Measurements from ENCODE around the gene SKAP2.

SKAP2 gene

GRCh38 chr7:26691886-26692285 is 172.5 kb downstream of the SKAP2 start:
- DNase-seq = no peak

DNA sequence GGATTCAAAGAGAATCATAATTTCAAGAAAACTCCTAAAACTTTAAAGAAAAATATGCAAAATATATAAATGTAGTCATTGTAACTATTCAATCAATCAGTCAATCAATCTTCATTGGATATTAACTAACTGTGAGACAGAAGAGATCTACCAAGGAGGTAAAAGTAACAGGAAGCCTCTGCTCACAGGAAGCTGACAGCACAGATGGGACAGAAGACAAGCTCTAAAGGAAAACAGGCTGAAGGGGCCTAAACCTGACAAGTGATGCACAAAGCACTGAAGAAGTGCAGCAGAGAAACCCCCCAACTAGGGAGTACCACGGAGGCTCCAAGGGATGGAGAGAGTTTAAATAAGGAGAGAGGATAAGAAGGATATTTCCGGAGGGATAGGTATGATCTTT is 173.0 kb downstream of the SKAP2 start:
- no peak for DNase-seq

DNA sequence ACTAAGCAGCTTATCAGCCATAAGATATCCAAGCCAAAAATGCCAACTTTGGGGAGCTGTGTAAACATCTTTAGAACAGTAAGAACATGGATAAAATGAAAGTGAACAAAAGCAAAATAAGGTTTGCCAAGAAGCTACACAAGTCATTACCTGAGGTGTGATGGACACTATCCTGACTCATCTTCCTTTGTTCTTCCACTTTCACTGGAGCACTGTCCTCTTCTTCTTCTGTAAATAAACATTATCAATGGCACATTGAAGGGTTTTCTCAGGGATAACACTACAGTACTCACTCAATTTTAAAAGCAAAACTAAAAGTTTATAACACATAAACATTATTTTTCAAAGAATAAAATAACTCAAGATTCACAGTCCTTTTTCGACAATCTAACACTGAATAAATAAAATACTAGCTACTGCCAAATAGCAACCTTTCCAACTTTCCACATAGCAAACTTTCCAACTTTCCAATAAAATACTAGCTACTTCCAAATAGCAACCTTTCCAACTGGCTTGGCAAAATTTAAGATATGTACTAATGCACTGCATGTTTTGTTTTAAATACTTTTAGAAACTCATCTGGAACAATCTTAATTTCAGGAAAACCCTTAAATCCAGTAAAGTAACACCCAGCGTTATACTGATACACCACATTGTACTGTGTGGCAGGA is 174.1 kb downstream of the SKAP2 start:
- no peak for DNase-seq

GRCh38 chr7:26688936-26689506 is 175.4 kb downstream of the SKAP2 start:
- no peak for DNase-seq

GRCh38 chr7:26688388-26688787 is 176.0 kb downstream of the SKAP2 start:
- no peak for DNase-seq

GRCh38 chr7:26687032-26687431 is 177.4 kb downstream of the SKAP2 start:
- no peak for DNase-seq

- no peak for DNase-seq
Measured at GRCh38 chr7:26686448-26686981, 177.9 kb downstream of the SKAP2 start.

DNA sequence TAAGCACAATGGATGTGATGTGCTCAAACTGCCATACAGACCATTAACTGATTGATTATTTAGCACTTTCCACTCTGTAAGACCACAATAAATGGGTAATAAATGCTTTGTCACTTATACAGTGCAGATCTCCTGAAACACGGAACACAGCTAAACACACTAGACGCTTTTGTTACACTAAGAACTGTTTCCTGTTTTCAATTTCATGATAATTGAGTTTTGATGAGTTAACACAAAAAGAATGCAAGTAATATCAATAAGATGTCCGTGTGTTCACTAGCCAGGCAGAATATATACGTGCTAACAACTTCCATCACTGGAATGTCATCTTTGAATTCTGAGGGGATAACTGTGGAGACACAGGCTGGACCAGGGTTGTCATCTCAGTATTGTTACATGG is 178.8 kb downstream of the SKAP2 start:
- DNase-seq = no peak

- DNase-seq = no peak
Measured at GRCh38 chr7:26684447-26684846, 179.9 kb downstream of the SKAP2 start.

DNA sequence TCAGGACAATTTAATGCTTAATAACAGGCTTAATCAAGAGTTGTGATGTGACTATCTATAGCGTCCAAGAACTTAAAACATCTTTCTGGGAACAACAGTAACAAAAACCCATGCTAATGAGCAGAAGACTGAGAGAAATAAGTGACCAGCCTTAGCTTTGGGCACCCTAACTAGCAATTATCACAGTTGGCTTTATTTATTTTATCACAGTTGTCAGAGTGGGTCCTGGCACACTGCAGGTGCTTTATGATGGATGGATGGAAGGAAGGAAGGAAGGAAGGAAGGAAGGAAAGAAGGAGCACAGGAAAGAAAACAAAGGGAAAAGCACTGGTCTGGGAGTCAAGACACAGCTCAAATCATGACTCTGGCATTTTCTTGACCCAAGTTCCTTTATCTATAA is 181.1 kb downstream of the SKAP2 start:
- no peak for DNase-seq

- no peak for DNase-seq
Measured at GRCh38 chr7:26681819-26682418, 182.5 kb downstream of the SKAP2 start.

DNA sequence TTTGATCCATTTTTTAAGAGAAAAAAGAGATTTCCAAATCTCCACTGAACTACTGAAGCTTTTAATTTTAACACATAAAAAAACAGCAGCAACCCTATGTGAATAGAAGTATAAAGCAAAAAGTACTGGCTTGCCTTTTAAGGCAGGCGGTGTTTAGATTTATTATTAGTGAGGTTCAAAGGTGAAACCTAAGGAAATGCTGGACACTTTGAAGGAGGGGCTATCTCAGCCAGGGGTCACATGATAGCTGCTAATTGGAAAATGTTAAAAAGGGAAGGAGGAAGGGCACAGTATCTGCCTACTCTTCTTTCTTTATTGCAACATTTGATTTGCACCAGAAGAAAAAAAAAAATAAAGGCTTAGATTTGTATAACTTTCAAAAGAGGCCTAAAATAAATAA is 183.8 kb downstream of the SKAP2 start:
- DNase-seq = no peak

DNA sequence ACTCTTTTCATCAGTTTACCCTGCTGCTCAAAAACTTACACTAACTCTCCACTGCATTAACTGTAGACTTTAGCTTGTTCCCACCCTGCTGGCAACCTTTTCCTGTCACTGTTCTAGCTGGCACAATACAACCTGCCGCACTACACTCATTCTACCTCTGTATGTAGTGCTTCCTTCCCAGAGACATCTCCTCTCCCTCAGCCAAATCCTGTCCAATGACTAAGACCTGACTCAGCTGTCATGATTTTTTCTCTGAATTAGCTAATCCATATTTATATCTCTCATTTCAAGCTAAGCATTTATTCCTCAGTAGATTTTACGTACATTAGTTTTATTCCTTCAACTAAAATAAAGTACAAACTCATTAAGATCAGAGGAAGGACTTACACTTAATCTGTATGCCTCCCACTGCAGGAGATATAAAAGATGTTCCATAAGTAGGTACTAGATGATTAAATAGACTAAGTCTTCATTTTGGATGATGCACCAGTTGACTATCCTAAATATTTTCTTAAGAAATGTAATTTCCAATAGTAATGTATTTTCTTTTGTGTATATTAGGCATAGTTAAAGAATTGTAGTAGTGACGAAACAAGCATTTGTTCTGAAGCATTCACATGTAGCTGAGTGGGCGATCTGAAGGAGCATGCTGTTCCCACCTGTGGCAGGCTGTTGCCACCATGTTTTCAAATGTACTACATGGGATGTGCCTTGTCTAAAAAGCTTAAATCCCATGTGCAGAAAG is 189.1 kb downstream of the SKAP2 start:
- DNase-seq = no peak

DNA sequence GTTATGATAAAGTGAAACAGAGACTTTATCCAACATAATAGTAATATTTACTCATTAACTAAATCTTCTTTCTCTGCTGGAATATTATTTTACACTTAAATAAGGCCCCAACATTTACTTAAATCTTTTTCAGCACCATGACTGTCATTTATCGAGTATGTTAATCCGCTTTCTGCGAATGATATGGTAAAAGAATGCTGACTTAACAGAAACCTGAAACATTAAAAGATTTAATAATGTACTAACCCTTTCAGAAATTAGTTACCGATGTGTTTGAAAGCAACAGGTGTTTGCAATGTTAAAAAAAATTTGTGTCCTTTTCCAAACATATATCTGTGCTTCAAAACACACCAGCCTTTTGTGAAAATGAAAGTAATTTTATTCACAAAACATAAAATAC is 190.5 kb downstream of the SKAP2 start:
- DNase-seq = no peak

DNA sequence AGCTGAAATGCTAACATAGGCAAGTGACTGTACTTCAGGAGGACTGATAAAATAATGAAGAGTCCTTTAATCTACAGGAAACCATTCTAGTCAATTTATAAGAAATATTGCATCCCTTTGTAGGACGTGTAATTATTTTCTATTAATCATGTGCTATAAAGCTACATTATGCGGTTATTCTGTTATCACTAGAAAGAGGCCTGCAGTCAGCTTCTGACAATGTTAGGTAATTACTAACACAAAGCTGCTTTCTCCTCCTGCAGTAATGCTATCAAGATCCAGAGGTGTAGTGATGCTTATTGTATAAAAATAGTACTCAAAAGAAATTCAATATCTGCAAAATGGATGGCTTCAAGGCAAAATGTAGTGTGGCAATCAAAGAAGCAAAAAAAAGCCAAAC is 191.1 kb downstream of the SKAP2 start:
- no peak for DNase-seq

GRCh38 chr7:26670841-26671240 is 193.5 kb downstream of the SKAP2 start:
- no peak for DNase-seq

DNA sequence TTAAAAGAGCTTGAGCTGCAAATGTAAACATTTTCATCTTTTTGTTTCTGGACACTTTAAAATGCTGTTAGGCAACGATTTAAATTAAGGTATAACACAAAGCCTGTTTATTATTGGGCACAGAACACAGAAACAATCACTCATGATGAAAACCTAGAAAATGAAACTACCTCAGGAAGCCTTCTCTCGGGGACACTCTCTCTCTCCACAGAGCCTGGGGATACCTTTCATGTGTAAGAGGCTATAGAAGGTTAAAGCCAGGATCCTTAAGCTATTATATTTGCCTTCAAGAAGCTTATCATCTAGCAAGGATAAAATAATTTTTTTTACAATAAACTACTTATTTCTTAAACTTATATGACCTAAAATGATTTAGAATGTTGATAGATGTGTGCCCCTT is 194.1 kb downstream of the SKAP2 start:
- no peak for DNase-seq

DNA sequence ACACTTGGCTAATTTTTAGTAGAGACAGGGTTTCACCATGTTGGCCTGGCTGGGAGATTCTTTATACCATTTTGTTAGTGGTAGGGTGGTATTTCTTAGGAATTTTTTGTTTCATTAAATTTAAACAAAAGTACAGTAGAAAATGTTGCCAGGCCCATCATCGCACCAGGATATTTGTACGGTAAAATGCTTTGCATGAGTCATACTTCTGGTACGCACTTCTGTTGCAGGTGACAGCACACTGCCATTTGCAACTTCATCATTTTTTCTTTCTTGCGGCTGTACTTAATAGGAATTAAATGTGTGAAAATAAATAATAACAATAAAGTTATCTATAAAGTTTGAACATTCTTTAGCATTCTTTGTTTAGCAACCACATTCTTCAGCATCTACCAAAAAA is 195.6 kb downstream of the SKAP2 start:
- no peak for DNase-seq

- peak; percentile 94 for DNase-seq
Measured at GRCh38 chr7:26667514-26668133, 196.8 kb downstream of the SKAP2 start.

- no peak for DNase-seq
Measured at GRCh38 chr7:26664735-26665416, 199.5 kb downstream of the SKAP2 start.

GRCh38 chr7:26664274-26664673 is 200.1 kb downstream of the SKAP2 start:
- DNase-seq = no peak

DNA sequence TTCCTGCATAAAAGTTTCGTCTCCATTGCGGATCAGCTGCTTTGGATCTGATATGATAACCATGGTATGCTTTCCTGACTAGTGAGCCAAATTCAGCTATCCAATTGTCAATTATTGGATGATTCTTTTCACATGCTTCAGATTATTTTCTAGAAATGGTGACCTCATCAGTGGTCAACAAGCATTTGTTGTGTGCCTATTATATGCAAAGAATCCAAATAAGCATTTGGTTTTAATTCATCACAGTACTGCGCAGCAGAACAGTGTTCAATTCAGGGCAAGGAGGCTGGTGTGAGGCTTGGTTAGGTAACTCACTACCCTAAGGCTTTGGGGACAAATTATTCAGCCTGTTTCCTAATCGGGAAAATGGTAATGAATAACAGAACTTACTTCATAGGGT is 200.5 kb downstream of the SKAP2 start:
- DNase-seq = no peak

GRCh38 chr7:26662646-26663045 is 201.7 kb downstream of the SKAP2 start:
- DNase-seq = no peak
